HCT116 (cell line): ENCODE measurements around the gene TRABD. TPM values are rescaled to one million over a fixed set of nuclear protein-coding genes. Genes with fewer than 3 reads are reported as not detected.

Source experiments
- ATAC-seq: fragments of 200-7000 bp; cut with Tn5 transposase; 2 replicates; pipeline ENCODE4 v1.9.1; 2020; ENCODE audit warnings: mild to moderate bottlenecking, moderate library complexity
- BruUV-seq: library from RNA; stranded (reverse); fragments of 400-500 nt; replicated peaks from 2 replicates; lab custom pipeline; 2021; lab: Mats Ljungman, UMichigan
- CTCF ChIA-PET: fragments of 300-600 bp; sonication (Branson Sonifier 250); formaldehyde crosslinking; loops from one replicate; lab custom pipeline; 2021; ENCODE audit warnings: antibody characterized with exemption; lab: Charles Lee
- POLR2A ChIA-PET: fragments of 300-600, 350-600 bp; sonication (Branson Sonifier 250); formaldehyde crosslinking; loops from one replicate; lab custom pipeline; 2021; ENCODE audit warnings: antibody characterized with exemption; lab: Charles Lee
- RAD21 ChIA-PET, 2 experiments: fragments of 300-600 bp; sonication (Branson Sonifier 250); formaldehyde crosslinking; loops; one replicate each; lab custom pipeline; 2023; ENCODE audit warnings: low total read pairs in 2 of 2; ENCODE audit not compliant: uncharacterized antibody in 2 of 2, unreplicated experiment in 2 of 2, low non-redundant PET in 1 of 2; lab: Charles Lee
- DNase-seq: peaks from one replicate; pipeline ENCODE4 v3.0.0-alpha.2; 2010; ENCODE audit warnings: low read depth, low spot score
- H2AFZ ChIP-seq: fragments of 200-600 bp; shearing (Covaris generic), sonication (generic); 2 replicates; pipeline ENCODE4 v1.6.1; 2017; ENCODE audit warnings: low read depth, mixed run types, mixed read lengths, antibody characterized with exemption, low read length; ENCODE audit not compliant: poor library complexity, severe bottlenecking
- H3K27ac ChIP-seq: 2 replicates; pipeline ENCODE4 v1.5.1; 2012; ENCODE audit warnings: low read depth, low read length
- H3K27me3 ChIP-seq: fragments of 200-600 bp; sonication (generic); 2 replicates; pipeline ENCODE4 v1.6.1; 2016; ENCODE audit warnings: mixed run types, low read length, mixed read lengths; ENCODE audit not compliant: insufficient read depth
- H3K36me3 ChIP-seq, 2 experiments: fragments of 200-500 bp in 1 of 2; fragments of 200-600 bp in 1 of 2; sonication (Bioruptor generic) in 1 of 2; sonication (generic) in 1 of 2; 2 replicates each; pipeline versions ENCODE4 v1.5.1 to v1.6.1; 2014 to 2016; ENCODE audit warnings: low read length in 2 of 2, inconsistent platforms in 1 of 2, mixed read lengths in 1 of 2, mixed run types in 1 of 2; ENCODE audit not compliant: insufficient read depth in 2 of 2, control insufficient read depth in 1 of 2
- H3K4me1 ChIP-seq, 2 experiments: fragments of 200-600 bp in 1 of 2; sonication (generic) in 1 of 2; 2 replicates each; pipeline versions ENCODE4 v1.5.1 to v1.6.1; 2012 to 2017; ENCODE audit warnings: low read length in 2 of 2, inconsistent platforms in 1 of 2, mild to moderate bottlenecking in 1 of 2, mixed read lengths in 1 of 2, mixed run types in 1 of 2, moderate library complexity in 1 of 2; ENCODE audit not compliant: insufficient read depth in 2 of 2, control insufficient read depth in 1 of 2
- H3K4me2 ChIP-seq: fragments of 200-600 bp; sonication (generic); 2 replicates; pipeline ENCODE4 v1.6.1; 2017; ENCODE audit warnings: mixed run types, low read length, mixed read lengths
- H3K4me3 ChIP-seq, 2 experiments: fragments of 200-600 bp in 1 of 2; sonication (generic) in 1 of 2; replicated peaks in 1 of 2; 2 replicates each; pipeline ENCODE4 v1.5.1; 2011 to 2016; ENCODE audit warnings: low read length in 2 of 2, control low read depth in 1 of 2, low read depth in 1 of 2, mild to moderate bottlenecking in 1 of 2, mixed read lengths in 1 of 2, mixed run types in 1 of 2
- H3K79me2 ChIP-seq: fragments of 200-600 bp; sonication (generic); 2 replicates; pipeline ENCODE4 v1.6.1; 2017; ENCODE audit warnings: mild to moderate bottlenecking, mixed run types, low read length, moderate library complexity, mixed read lengths; ENCODE audit not compliant: insufficient read depth
- H3K9ac ChIP-seq: fragments of 200-600 bp; sonication (generic); 2 replicates; pipeline ENCODE4 v1.6.1; 2016; ENCODE audit warnings: low read length, mixed read lengths
- H3K9me2 ChIP-seq: fragments of 200-600 bp; sonication (generic), shearing (Covaris generic); 2 replicates; pipeline ENCODE4 v1.6.1; 2017; ENCODE audit warnings: mixed run types, mild to moderate bottlenecking, moderate library complexity; ENCODE audit not compliant: insufficient read depth
- H3K9me3 ChIP-seq, 2 experiments: fragments of 200-500 bp in 1 of 2; fragments of 200-600 bp in 1 of 2; sonication (Bioruptor generic) in 1 of 2; sonication (generic) in 1 of 2; 2 replicates each; pipeline ENCODE4 v1.6.1; 2014 to 2017; ENCODE audit warnings: low read length in 2 of 2, mixed read lengths in 2 of 2, inconsistent platforms in 1 of 2, low read depth in 1 of 2, mild to moderate bottlenecking in 1 of 2, mixed run types in 1 of 2, moderate library complexity in 1 of 2; ENCODE audit not compliant: control insufficient read depth in 1 of 2, insufficient read depth in 1 of 2
- H4K20me1 ChIP-seq: fragments of 200-600 bp; sonication (generic), shearing (Covaris generic); 2 replicates; pipeline ENCODE4 v1.6.1; 2017; ENCODE audit warnings: mixed run types, mild to moderate bottlenecking, moderate library complexity; ENCODE audit not compliant: insufficient read depth
- CBX3 ChIP-seq: IDR thresholded peaks from 2 replicates; pipeline ENCODE4 v1.6.1; 2012; ENCODE audit warnings: low read depth
- CEBPB ChIP-seq: IDR thresholded peaks from 2 replicates; pipeline ENCODE4 v1.6.1; 2012; ENCODE audit warnings: low read depth
- EGR1 ChIP-seq: IDR thresholded peaks from 2 replicates; pipeline ENCODE4 v1.6.1; 2012; ENCODE audit warnings: low read depth
- MAX ChIP-seq: IDR thresholded peaks from 2 replicates; pipeline ENCODE4 v1.6.1; 2012
- RAD21 ChIP-seq: IDR thresholded peaks from 2 replicates; pipeline ENCODE4 v1.6.1; 2012; ENCODE audit warnings: low read depth, mild to moderate bottlenecking
- SIN3A ChIP-seq: IDR thresholded peaks from 2 replicates; pipeline ENCODE4 v1.6.1; 2012; ENCODE audit warnings: low read depth
- SP1 ChIP-seq: IDR thresholded peaks from 2 replicates; pipeline ENCODE4 v1.6.1; 2012; ENCODE audit warnings: low read depth
- ZFX ChIP-seq: fragments of 450-650 bp; IDR thresholded peaks from 2 replicates; pipeline ENCODE4 v1.6.1; 2017
- ZNF274 ChIP-seq: fragments of 200-500 bp; sonication (Bioruptor generic); IDR thresholded peaks from 2 replicates; pipeline ENCODE4 v1.6.1; 2014; ENCODE audit warnings: mild to moderate bottlenecking, low read depth, low read length, inconsistent platforms
- intact Hi-C: fragments of 100-400 bp; cut with micrococcal nuclease; formaldehyde crosslinking; loops from 2 replicates; pipeline ENCODE4 v1.10.0; 2022
- total RNA-seq: library from RNA; stranded (reverse); gene quantifications from one replicate; pipeline ENCODE4 v1.2.1, GENCODE V29; 2021; ENCODE audit not compliant: unreplicated experiment

The TRABD gene
- total RNA-seq, 1 experiment from 2014 or later = 90.3 TPM

DNA sequence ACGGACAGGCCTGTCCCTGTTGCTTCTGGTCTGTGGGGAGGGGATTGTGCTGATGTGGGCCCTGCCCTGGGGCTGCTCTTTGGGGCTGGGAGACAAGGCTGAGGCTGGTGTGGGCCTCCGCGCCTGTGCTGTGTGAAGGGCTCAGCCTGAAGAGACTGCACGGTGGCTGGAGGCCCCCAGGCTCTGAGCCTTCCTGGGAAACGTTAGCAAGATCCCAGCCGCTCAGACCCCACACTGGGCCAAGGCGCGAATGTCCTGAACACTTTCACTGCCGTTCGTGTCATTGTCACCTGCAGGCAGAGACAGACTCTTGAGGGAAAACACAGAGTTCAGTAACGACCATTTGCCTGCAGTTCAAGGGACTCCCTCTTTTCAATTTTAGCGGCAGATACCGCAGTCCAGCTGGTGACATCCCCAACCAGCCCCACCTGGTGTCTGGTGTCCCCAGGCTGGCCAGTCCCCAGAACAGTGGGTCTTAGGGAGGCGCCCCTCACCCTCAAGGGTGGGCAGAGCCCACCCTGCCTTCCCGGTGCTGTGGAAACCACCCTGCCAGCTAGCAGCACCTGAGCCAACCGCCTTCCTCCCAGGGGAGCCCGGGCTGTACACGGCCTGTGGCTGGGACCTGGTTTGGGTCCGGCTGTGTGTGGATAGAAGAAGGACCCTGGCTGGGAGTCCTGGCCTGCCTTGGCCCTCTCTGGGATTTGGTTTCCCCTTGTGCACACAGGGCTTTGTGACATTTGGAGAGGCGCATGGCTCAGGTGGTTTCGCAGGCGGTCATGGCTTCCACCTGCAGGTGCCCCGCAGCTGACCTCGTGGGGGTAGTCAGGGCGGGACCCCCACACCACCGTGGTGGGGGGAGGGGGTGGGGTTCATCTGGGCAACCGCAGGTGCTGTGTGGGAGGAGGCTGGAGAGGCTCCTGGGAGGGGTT, 9.5 kb upstream of the TRABD start (continued):
- no peak for TF ChIP-seq SP1
- TF ChIP-seq ZFX = no peak
- TF ChIP-seq CEBPB = no peak
- no peak for TF ChIP-seq MAX
- TF ChIP-seq RAD21 = no peak

DNA sequence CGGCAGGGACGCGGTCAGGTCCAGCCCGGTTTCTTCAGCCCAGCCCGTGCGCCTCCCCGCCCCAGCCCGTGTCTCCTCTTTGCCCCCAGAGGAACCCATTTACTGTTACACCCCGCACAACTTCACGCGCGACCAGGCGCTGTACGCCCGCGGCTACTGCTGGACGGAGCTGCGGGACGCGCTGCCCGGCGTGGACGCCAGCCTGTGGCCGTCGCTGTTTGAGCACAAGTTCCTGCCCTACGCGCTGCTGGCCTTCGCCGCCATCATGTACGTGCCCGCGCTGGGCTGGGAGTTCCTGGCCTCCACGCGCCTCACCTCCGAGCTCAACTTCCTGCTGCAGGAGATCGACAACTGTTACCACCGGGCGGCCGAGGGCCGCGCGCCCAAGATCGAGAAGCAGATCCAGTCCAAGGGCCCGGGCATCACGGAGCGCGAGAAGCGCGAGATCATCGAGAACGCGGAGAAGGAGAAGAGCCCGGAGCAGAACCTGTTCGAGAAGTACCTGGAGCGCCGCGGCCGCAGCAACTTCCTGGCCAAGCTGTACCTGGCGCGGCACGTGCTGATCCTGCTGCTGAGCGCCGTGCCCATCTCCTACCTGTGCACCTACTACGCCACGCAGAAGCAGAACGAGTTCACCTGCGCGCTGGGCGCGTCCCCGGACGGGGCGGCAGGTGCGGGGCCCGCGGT, 8.7 kb upstream of the TRABD start:
- no peaks in the 10 kb centered on the region for H3K9me2 ChIP-seq

More for the DNA sequence above, 8.7 kb upstream of the TRABD start:
- TF ChIP-seq ZFX (no peak), EGR1 (no peak), ZNF274 (no peak), SIN3A (no peak), CBX3 (no peak), CEBPB (no peak)
- no peak overlapping the region for H3K4me3 ChIP-seq
- no peaks in the 10 kb centered on the region for H3K4me1 ChIP-seq
- no peaks in the 10 kb centered on the region for H3K9me3 ChIP-seq
- H3K27me3 ChIP-seq = no peaks in the 10 kb centered on the region
- H3K9ac ChIP-seq = no peak overlapping the region
- no peaks in the 10 kb centered on the region for H3K79me2 ChIP-seq
- ChIA-PET RAD21 (no interaction called here), CTCF (no interaction called here), POLR2A (no interaction called here)
- no peak overlapping the region for H3K4me2 ChIP-seq
- intact Hi-C loops = no loop called here
- no peak overlapping the region for H3K27ac ChIP-seq
- H2AFZ ChIP-seq = no peak overlapping the region
- H4K20me1 ChIP-seq = no peaks in the 10 kb centered on the region
- H3K36me3 ChIP-seq = no peaks in the 10 kb centered on the region
- DNase-seq = no peak
- no peak for ATAC-seq
- BruUV-seq = no TSS peak
